PC-9 (cell line): ENCODE results near the gene RPL19. TPM values are rescaled to one million over a fixed set of nuclear protein-coding genes. Genes with fewer than 3 reads are reported as not detected.

Source experiments
- BruUV-seq: library from RNA; stranded (reverse); fragments of 400-500 nt; replicated peaks from 2 replicates; lab custom pipeline; 2021; lab: Mats Ljungman, UMichigan
- CTCF ChIA-PET: fragments of 300-600 bp; sonication (Branson Sonifier 250); formaldehyde crosslinking; loops from one replicate; lab custom pipeline; 2022; ENCODE audit warnings: antibody characterized with exemption; lab: Charles Lee
- POLR2A ChIA-PET: fragments of 300-600 bp; sonication (Branson Sonifier 250); formaldehyde crosslinking; loops from one replicate; lab custom pipeline; 2022; ENCODE audit warnings: antibody characterized with exemption; ENCODE audit not compliant: unreplicated experiment; lab: Charles Lee
- DNase-seq, 2 experiments: peaks; one replicate each; pipeline versions ENCODE4 v3.0.0 to v3.0.0-alpha.2; 2015 to 2022; ENCODE audit warnings: mixed read lengths in 1 of 2
- H2AFZ ChIP-seq: fragments of 200-600 bp; sonication (generic); 2 replicates; pipeline ENCODE4 v1.8.1; 2017; ENCODE audit warnings: antibody characterized with exemption
- H3F3A ChIP-seq: fragments of 200-600 bp; sonication (generic); 2 replicates; pipeline ENCODE4 v1.8.1; 2017; ENCODE audit warnings: antibody characterized with exemption, mild to moderate bottlenecking, low read depth; ENCODE audit not compliant: insufficient read depth
- H3K27ac ChIP-seq: fragments of 200-600 bp; sonication (generic); 2 replicates; pipeline ENCODE4 v1.6.1; 2016; ENCODE audit warnings: mixed run types
- H3K27me3 ChIP-seq: fragments of 200-600 bp; sonication (generic); 2 replicates; pipeline ENCODE4 v1.6.1; 2016; ENCODE audit warnings: low read depth, mixed run types; ENCODE audit not compliant: insufficient read depth
- H3K36me3 ChIP-seq: fragments of 200-600 bp; sonication (generic); 2 replicates; pipeline ENCODE4 v1.6.1; 2016; ENCODE audit warnings: low read depth, mixed run types
- H3K4me1 ChIP-seq: fragments of 200-600 bp; sonication (generic); replicated peaks from 2 replicates; pipeline ENCODE4 v1.6.1; 2016; ENCODE audit warnings: mixed run types; ENCODE audit not compliant: insufficient read depth
- H3K4me2 ChIP-seq: fragments of 200-600 bp; sonication (generic); 2 replicates; pipeline ENCODE4 v1.6.1; 2017; ENCODE audit warnings: mixed run types
- H3K4me3 ChIP-seq: fragments of 200-600 bp; sonication (generic); 2 replicates; pipeline ENCODE4 v1.6.1; 2016; ENCODE audit warnings: mixed run types
- H3K79me2 ChIP-seq: fragments of 200-600 bp; sonication (generic); 2 replicates; pipeline ENCODE4 v1.6.1; 2017; ENCODE audit warnings: low read depth, mixed run types
- H3K9me2 ChIP-seq: fragments of 200-600 bp; sonication (generic); 2 replicates; pipeline ENCODE4 v1.8.1; 2017; ENCODE audit warnings: mild to moderate bottlenecking; ENCODE audit not compliant: insufficient read depth
- H3K9me3 ChIP-seq: fragments of 200-600 bp; sonication (generic); 2 replicates; pipeline ENCODE4 v1.8.1; 2016; ENCODE audit warnings: low read depth; ENCODE audit not compliant: insufficient read depth
- H4K20me1 ChIP-seq: fragments of 200-600 bp; sonication (generic); 2 replicates; pipeline ENCODE4 v1.8.1; 2017; ENCODE audit not compliant: insufficient read depth
- EZH2 ChIP-seq: fragments of 200-600 bp; sonication (generic); IDR thresholded peaks from 2 replicates; pipeline ENCODE4 v1.8.0; 2017; ENCODE audit warnings: antibody characterized with exemption, low read depth
- intact Hi-C: fragments of 100-400 bp; cut with micrococcal nuclease; formaldehyde crosslinking; loops from one replicate; pipeline ENCODE4 v1.10.0; 2022; ENCODE audit not compliant: unreplicated experiment
- total RNA-seq: library from RNA; stranded (reverse); gene quantifications from 2 replicates; pipeline ENCODE4 v1.2.3, GENCODE V29; 2021
- TF ChIP-seq, protein P1 (sequence below): fragments of 200-600 bp; sonication (generic); conservative IDR thresholded peaks from 2 replicates; pipeline ENCODE4 v1.6.1; 2017; ENCODE audit warnings: mixed run types, antibody characterized with exemption, mild to moderate bottlenecking, moderate library complexity

The RPL19 gene
- total RNA-seq, 1 experiment from 2014 or later: 1,670 TPM

DNA sequence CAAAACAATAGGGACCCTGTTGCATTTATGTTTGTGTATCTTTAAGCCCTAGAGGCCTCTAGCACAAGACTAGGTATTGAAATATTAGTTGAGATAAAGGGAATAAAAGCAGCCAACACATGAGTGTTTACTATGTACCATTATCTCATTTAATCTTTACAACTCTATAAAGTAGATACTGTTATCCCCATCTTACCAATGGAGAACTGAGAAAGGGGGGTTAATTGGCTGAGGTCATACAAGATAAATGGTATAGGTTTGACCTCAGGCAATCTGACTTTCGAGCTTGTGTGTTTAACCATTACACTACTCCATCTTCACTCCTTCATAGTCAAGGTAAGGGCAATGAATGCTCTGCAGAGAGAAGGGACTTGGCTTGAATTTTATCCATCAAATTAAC lies 51.9 kb downstream of the RPL19 start:
- Histone ChIP-seq H3K27me3 (no peaks in the 10 kb centered on the region), H2AFZ (no peak overlapping the region), H3K4me2 (no peak overlapping the region), H4K20me1 (no peaks in the 10 kb centered on the region), H3K4me3 (no peak overlapping the region), H3F3A (0 out of 2 replicates have a peak, but pooled peaks cover 7% of the 10 kb centered on the region), H3K36me3 (no peaks in the 10 kb centered on the region), H3K27ac (no peak overlapping the region), H3K4me1 (peaks cover 11% of the 10 kb centered on the region), H3K9me3 (no peaks in the 10 kb centered on the region), H3K9me2 (no peaks in the 10 kb centered on the region), H3K79me2 (no peaks in the 10 kb centered on the region)
- ChIA-PET POLR2A (no interaction called here), CTCF (interaction anchor here (0.8 kb wide), 1 partner anchor 1011 kb away, joined by 7 read pairs; no protein-coding TSS in a partner anchor)
- no TSS peak for BruUV-seq
- TF ChIP-seq, protein P1, sequence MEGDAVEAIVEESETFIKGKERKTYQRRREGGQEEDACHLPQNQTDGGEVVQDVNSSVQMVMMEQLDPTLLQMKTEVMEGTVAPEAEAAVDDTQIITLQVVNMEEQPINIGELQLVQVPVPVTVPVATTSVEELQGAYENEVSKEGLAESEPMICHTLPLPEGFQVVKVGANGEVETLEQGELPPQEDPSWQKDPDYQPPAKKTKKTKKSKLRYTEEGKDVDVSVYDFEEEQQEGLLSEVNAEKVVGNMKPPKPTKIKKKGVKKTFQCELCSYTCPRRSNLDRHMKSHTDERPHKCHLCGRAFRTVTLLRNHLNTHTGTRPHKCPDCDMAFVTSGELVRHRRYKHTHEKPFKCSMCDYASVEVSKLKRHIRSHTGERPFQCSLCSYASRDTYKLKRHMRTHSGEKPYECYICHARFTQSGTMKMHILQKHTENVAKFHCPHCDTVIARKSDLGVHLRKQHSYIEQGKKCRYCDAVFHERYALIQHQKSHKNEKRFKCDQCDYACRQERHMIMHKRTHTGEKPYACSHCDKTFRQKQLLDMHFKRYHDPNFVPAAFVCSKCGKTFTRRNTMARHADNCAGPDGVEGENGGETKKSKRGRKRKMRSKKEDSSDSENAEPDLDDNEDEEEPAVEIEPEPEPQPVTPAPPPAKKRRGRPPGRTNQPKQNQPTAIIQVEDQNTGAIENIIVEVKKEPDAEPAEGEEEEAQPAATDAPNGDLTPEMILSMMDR: no peak
- TF ChIP-seq EZH2: no peak
- no peak for DNase-seq
- intact Hi-C loops: no loop called here

DNA sequence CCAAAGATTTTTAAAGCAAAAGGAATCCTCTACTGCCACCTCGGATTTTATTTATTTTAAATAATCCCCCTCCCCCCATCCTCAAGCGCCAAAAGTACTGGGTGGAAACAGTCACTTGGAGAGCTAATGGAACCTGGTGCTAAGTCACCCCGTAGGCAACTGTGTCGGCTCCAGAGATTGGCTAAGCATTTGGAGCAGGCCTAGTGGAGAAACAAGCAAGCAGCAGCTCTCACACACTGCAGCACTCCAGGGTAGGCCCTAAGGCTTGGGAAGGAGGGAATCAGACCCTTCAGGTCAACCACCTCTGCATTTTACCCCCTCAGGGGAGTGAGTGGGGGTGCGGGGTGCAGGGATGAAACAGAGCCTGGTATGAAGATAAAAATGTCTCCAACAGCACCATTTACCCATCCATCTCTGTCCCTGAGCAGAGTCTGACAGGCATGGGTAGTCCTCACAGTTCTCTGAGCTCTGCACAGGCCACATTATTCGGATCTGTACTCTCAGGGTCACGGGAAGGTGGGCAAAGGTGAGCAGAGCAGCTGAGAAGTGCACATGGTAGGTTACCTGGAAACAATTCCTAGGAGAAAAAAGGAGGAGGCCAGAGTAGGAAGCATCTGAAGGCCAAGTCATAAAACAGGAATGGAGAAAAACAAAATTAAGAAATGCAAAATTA lies 52.8 kb downstream of the RPL19 start:
- Histone ChIP-seq H3K9me2 (no peaks in the 10 kb centered on the region), H3K79me2 (no peaks in the 10 kb centered on the region), H3K4me3 (no peak overlapping the region), H3K9me3 (no peaks in the 10 kb centered on the region), H3K36me3 (no peaks in the 10 kb centered on the region), H2AFZ (no peak overlapping the region), H4K20me1 (no peaks in the 10 kb centered on the region), H3K4me1 (peaks cover 10% of the 10 kb centered on the region), H3F3A (0 out of 2 replicates have a peak, but pooled peaks cover 7% of the 10 kb centered on the region), H3K27ac (no peak overlapping the region), H3K27me3 (no peaks in the 10 kb centered on the region), H3K4me2 (no peak overlapping the region)
- no peak for TF ChIP-seq EZH2
- TF ChIP-seq, protein P1: no peak
- no peak for DNase-seq
- ChIA-PET POLR2A (no interaction called here), CTCF (no interaction called here)
- intact Hi-C loops: no loop called here
- BruUV-seq: no TSS peak

Other genes with a start within 250 kb of the RPL19 start
- not detected in 2 replicates for gene FBXO47, start 232.9 kb upstream of the RPL19 start, total RNA-seq
- 2.5 and 2.9 TPM in 2 replicates for gene PLXDC1, start 48.6 kb upstream of the RPL19 start, total RNA-seq
- gene ARL5C, start 34.1 kb upstream of the RPL19 start, total RNA-seq: not detected in 2 replicates
- gene CACNB1, start 2.6 kb upstream of the RPL19 start, total RNA-seq: 21.4 and 26.0 TPM in 2 replicates
- gene STAC2, start 25.7 kb downstream of the RPL19 start, total RNA-seq: 0.17 and 0.28 TPM in 2 replicates
- 18.8 and 20.2 TPM in 2 replicates for gene FBXL20, start 201.3 kb downstream of the RPL19 start, total RNA-seq